ENCODE data around the gene PCDHB2. TPM values are rescaled to one million over a fixed set of nuclear protein-coding genes. Genes with fewer than 3 reads are reported as not detected.
A peak's percentile ranks its signal among the peaks of the same experiment; 100 is the strongest.
"Not testable (repeated sequence)": the region's sequence is repeated elsewhere in the genome, so short reads cannot be mapped to it uniquely, and the experiment has no call there.

PCDHB2 gene
- total and polyA plus RNA-seq, 4 experiments from 2014 or later = 0.08 to 1.3 (median 0.28) TPM; not detected in 1

DNA sequence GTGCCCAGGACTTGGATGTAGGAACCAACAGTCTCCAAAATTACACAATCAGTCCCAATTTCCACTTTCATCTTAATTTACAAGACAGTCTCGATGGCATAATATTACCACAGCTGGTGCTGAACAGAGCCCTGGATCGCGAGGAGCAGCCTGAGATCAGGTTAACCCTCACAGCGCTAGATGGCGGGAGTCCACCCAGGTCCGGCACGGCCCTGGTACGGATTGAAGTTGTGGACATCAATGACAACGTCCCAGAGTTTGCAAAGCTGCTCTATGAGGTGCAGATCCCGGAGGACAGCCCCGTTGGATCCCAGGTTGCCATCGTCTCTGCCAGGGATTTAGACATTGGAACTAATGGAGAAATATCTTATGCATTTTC is 837 bp downstream of the PCDHB2 start:
- CTCF ChIA-PET (ENCODE audit: partially characterized antibody) = no interaction called here
- H3K27ac Mint-ChIP-seq = no peak overlapping the region

DNA sequence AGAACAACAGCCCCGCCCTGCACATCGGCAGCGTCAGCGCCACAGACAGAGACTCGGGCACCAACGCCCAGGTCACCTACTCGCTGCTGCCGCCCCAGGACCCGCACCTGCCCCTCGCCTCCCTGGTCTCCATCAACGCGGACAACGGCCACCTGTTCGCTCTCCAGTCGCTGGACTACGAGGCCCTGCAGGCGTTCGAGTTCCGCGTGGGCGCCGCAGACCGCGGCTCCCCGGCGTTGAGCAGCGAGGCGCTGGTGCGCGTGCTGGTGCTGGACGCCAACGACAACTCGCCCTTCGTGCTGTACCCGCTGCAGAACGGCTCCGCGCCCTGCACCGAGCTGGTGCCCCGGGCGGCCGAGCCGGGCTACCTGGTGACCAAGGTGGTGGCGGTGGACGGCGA is 1.8 kb downstream of the PCDHB2 start:
- CTCF ChIA-PET (ENCODE audit: partially characterized antibody); H3K4me3 Mint-ChIP-seq; intact Hi-C loops (cut with micrococcal nuclease); H3K27ac ChIP-seq (ENCODE audit: low read depth, low read length); POLR2A ChIA-PET (ENCODE audit: partially characterized antibody); H3K27ac Mint-ChIP-seq; H3K36me3 ChIP-seq (ENCODE audit: insufficient read depth, low read length); H3K27me3 ChIP-seq (ENCODE audit: insufficient read depth, low read length); H3K9me3 ChIP-seq (ENCODE audit: control insufficient read depth in 1 of 2, low read length in 2 of 2); H3K4me1 Mint-ChIP-seq; H3K36me3 Mint-ChIP-seq; H3K4me3 ChIP-seq (ENCODE audit: low read length in 2 of 2); DNase-seq; H3K4me1 ChIP-seq (ENCODE audit: insufficient read depth, low read length): not testable (repeated sequence)
- peaks cover 0 to 62% (median 49%) of the 10 kb centered on the region in 8 donors for H3K9me3 Mint-ChIP-seq
- peaks cover 10 to 26% of the 10 kb centered on the region in 2 donors for H3K27me3 Mint-ChIP-seq

More for the DNA sequence above, 837 bp downstream of the PCDHB2 start:
- peaks cover 0 to 7% (median 3%) of the 10 kb centered on the region in 4 donors for H3K4me1 Mint-ChIP-seq
- H3K9me3 Mint-ChIP-seq = peaks cover 0 to 53% (median 43%) of the 10 kb centered on the region in 8 donors
- Histone ChIP-seq H3K4me3 (ENCODE audit: low read length in 2 of 2) (no peak overlapping the region), H3K36me3 (ENCODE audit: insufficient read depth, low read length) (no peaks in the 10 kb centered on the region), H3K4me1 (ENCODE audit: insufficient read depth, low read length) (no peaks in the 10 kb centered on the region), H3K27ac (ENCODE audit: low read depth, low read length) (no peak overlapping the region), H3K9me3 (ENCODE audit: control insufficient read depth in 1 of 2, low read length in 2 of 2) (no peaks in the 10 kb centered on the region), H3K27me3 (ENCODE audit: insufficient read depth, low read length) (no peaks in the 10 kb centered on the region)
- H3K4me3 Mint-ChIP-seq = no peak overlapping the region
- POLR2A ChIA-PET (ENCODE audit: partially characterized antibody) = no interaction called here
- H3K36me3 Mint-ChIP-seq = no peaks in the 10 kb centered on the region
- intact Hi-C loops (cut with micrococcal nuclease) = no loop called here
- peaks cover 11 to 24% of the 10 kb centered on the region in 2 donors for H3K27me3 Mint-ChIP-seq
- DNase-seq = no peak

DNA sequence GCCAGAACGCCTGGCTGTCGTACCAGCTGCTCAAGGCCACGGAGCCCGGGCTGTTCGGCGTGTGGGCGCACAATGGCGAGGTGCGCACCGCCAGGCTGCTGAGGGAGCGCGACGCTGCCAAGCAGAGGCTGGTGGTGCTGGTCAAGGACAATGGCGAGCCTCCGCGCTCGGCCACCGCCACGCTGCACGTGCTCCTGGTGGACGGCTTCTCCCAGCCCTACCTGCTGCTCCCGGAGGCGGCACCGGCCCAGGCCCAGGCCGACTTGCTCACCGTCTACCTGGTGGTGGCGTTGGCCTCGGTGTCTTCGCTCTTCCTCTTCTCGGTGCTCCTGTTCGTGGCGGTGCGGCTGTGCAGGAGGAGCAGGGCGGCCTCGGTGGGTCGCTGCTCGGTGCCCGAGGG is 2.2 kb downstream of the PCDHB2 start:
- H3K27ac ChIP-seq (ENCODE audit: low read depth, low read length); H3K27me3 ChIP-seq (ENCODE audit: insufficient read depth, low read length); H3K27ac Mint-ChIP-seq; POLR2A ChIA-PET (ENCODE audit: partially characterized antibody); intact Hi-C loops (cut with micrococcal nuclease); H3K4me1 Mint-ChIP-seq; DNase-seq; H3K4me3 Mint-ChIP-seq; H3K36me3 ChIP-seq (ENCODE audit: insufficient read depth, low read length); H3K9me3 ChIP-seq (ENCODE audit: control insufficient read depth in 1 of 2, low read length in 2 of 2); CTCF ChIA-PET (ENCODE audit: partially characterized antibody); H3K4me3 ChIP-seq (ENCODE audit: low read length in 2 of 2); H3K4me1 ChIP-seq (ENCODE audit: insufficient read depth, low read length); H3K36me3 Mint-ChIP-seq: not testable (repeated sequence)
- Mint-ChIP-seq H3K27me3 (peaks cover 10 to 26% of the 10 kb centered on the region in 2 donors), H3K9me3 (peaks cover 0 to 66% (median 53%) of the 10 kb centered on the region in 8 donors)

DNA sequence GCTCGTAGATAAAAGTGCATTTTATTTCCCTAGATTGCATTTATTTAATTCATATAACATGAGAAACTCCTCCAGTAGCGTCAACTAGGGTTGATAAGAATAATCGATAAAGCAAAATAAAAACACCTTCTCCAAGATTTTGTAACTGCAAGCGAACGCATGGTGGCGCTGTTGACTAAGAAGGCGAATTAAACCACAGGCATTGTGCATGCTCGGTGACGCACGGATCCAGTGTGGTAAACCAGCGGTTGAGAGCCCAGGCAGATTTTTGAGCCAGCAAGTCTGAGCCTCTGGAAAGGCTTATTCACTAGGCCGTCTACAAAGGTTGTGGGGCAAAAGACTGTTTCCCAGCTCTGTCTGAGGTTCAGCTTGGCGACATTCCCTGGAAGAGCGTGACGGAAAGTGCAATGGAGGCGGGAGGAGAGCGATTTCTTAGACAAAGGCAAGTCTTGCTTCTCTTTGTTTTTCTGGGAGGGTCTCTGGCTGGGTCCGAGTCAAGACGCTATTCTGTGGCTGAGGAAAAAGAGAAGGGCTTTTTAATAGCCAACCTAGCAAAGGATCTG is 5.9 kb downstream of the PCDHB2 start, which contains the start of gene PCDHB3:
Gene PCDHB3 (plus strand): TSS at position 231 of the 563 bp plus-strand sequence. CDS start 177 bp downstream, at position 408.
- ChIA-PET POLR2A (ENCODE audit: partially characterized antibody) (no interaction called here), CTCF (ENCODE audit: partially characterized antibody) (no interaction called here)
- Histone ChIP-seq H3K27me3 (ENCODE audit: insufficient read depth, low read length) (no peaks in the 10 kb centered on the region), H3K36me3 (ENCODE audit: insufficient read depth, low read length) (no peaks in the 10 kb centered on the region), H3K27ac (ENCODE audit: low read depth, low read length) (no peak within 1 kb of the TSS), H3K4me1 (ENCODE audit: insufficient read depth, low read length) (no peaks in the 10 kb centered on the region), H3K4me3 (ENCODE audit: low read length in 2 of 2) (no peak within 1 kb of the TSS), H3K9me3 (ENCODE audit: control insufficient read depth in 1 of 2, low read length in 2 of 2) (no peaks in the 10 kb centered on the region)
- Mint-ChIP-seq H3K27ac (peak within 1 kb of the TSS in 1 of 7 donors; percentile 6), H3K9me3 (peaks cover 0 to 46% (median 37%) of the 10 kb centered on the region in 8 donors), H3K27me3 (peaks cover 4 to 15% of the 10 kb centered on the region in 2 donors), H3K4me3 (peak within 1 kb of the TSS in 1 of 8 donors; percentile 26), H3K4me1 (peaks cover 0 to 2% (median 0%) of the 10 kb centered on the region in 4 donors), H3K36me3 (no peaks in the 10 kb centered on the region)
- DNase-seq = peak in 3 of 5 donors; percentile 6 to 40 (median 9)
- intact Hi-C loops (cut with micrococcal nuclease) = no loop called here

DNA sequence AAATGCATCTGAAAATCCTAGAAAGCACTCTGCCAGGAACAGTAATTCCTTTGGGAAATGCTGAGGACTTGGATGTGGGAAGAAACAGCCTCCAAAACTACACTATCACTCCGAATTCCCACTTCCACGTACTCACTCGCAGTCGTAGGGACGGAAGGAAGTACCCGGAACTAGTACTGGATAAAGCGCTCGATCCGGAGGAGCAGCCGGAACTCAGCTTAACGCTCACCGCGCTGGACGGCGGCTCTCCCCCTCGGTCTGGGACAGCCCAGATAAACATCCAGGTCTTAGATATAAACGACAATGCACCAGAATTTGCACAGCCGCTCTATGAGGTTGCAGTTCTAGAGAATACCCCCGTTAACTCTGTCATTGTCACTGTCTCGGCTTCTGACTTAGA is 6.6 kb downstream of the PCDHB2 start:
- no peak overlapping the region for H3K27ac ChIP-seq (ENCODE audit: low read depth, low read length)
- H3K27me3 ChIP-seq (ENCODE audit: insufficient read depth, low read length) = no peaks in the 10 kb centered on the region
- H3K9me3 ChIP-seq (ENCODE audit: control insufficient read depth in 1 of 2, low read length in 2 of 2) = no peaks in the 10 kb centered on the region
- Mint-ChIP-seq H3K4me3 (no peak overlapping the region), H3K27me3 (peaks cover 4 to 15% of the 10 kb centered on the region in 2 donors), H3K9me3 (peaks cover 0 to 39% (median 31%) of the 10 kb centered on the region in 8 donors), H3K4me1 (peaks cover 0 to 2% (median 0%) of the 10 kb centered on the region in 4 donors), H3K36me3 (no peaks in the 10 kb centered on the region), H3K27ac (no peak overlapping the region)
- no peak for DNase-seq
- H3K4me3 ChIP-seq (ENCODE audit: low read length in 2 of 2) = no peak overlapping the region
- ChIA-PET CTCF (ENCODE audit: partially characterized antibody) (no interaction called here), POLR2A (ENCODE audit: partially characterized antibody) (no interaction called here)
- H3K36me3 ChIP-seq (ENCODE audit: insufficient read depth, low read length) = no peaks in the 10 kb centered on the region
- intact Hi-C loops (cut with micrococcal nuclease) = no loop called here
- H3K4me1 ChIP-seq (ENCODE audit: insufficient read depth, low read length) = no peaks in the 10 kb centered on the region

DNA sequence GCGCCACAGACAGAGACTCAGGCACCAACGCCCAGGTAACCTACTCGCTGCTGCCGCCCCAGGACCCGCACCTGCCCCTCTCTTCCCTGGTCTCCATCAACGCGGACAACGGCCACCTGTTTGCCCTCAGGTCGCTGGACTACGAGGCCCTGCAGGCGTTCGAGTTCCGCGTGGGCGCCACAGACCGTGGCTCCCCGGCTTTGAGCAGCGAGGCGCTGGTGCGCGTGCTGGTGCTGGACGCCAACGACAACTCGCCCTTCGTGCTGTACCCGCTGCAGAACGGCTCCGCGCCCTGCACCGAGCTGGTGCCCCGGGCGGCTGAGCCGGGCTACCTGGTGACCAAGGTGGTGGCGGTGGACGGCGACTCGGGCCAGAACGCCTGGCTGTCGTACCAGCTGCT is 7.7 kb downstream of the PCDHB2 start:
- H3K4me3 ChIP-seq (ENCODE audit: low read length in 2 of 2); DNase-seq; H3K27me3 ChIP-seq (ENCODE audit: insufficient read depth, low read length); intact Hi-C loops (cut with micrococcal nuclease); H3K4me1 Mint-ChIP-seq; H3K9me3 ChIP-seq (ENCODE audit: control insufficient read depth in 1 of 2, low read length in 2 of 2); H3K36me3 ChIP-seq (ENCODE audit: insufficient read depth, low read length); CTCF ChIA-PET (ENCODE audit: partially characterized antibody); H3K36me3 Mint-ChIP-seq; H3K27ac Mint-ChIP-seq; H3K4me1 ChIP-seq (ENCODE audit: insufficient read depth, low read length); H3K4me3 Mint-ChIP-seq; POLR2A ChIA-PET (ENCODE audit: partially characterized antibody); H3K27ac ChIP-seq (ENCODE audit: low read depth, low read length): not testable (repeated sequence)
- H3K9me3 Mint-ChIP-seq = peaks cover 0 to 38% (median 30%) of the 10 kb centered on the region in 8 donors
- H3K27me3 Mint-ChIP-seq = peaks cover 4 to 15% of the 10 kb centered on the region in 2 donors

DNA sequence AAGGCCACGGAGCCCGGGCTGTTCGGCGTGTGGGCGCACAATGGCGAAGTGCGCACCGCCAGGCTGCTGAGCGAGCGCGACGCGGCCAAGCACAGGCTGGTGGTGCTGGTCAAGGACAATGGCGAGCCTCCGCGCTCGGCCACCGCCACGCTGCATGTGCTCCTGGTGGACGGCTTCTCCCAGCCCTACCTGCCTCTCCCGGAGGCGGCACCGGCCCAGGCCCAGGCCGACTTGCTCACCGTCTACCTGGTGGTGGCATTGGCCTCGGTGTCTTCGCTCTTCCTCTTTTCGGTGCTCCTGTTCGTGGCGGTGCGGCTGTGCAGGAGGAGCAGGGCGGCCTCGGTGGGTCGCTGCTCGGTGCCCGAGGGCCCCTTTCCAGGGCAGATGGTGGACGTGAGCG is 8.1 kb downstream of the PCDHB2 start:
- H3K4me3 Mint-ChIP-seq; H3K4me1 ChIP-seq (ENCODE audit: insufficient read depth, low read length); H3K4me3 ChIP-seq (ENCODE audit: low read length in 2 of 2); H3K9me3 ChIP-seq (ENCODE audit: control insufficient read depth in 1 of 2, low read length in 2 of 2); POLR2A ChIA-PET (ENCODE audit: partially characterized antibody); H3K36me3 Mint-ChIP-seq; DNase-seq; CTCF ChIA-PET (ENCODE audit: partially characterized antibody); intact Hi-C loops (cut with micrococcal nuclease); H3K27ac Mint-ChIP-seq; H3K36me3 ChIP-seq (ENCODE audit: insufficient read depth, low read length); H3K27ac ChIP-seq (ENCODE audit: low read depth, low read length); H3K27me3 ChIP-seq (ENCODE audit: insufficient read depth, low read length); H3K4me1 Mint-ChIP-seq: not testable (repeated sequence)
- Mint-ChIP-seq H3K27me3 (peaks cover 5 to 15% of the 10 kb centered on the region in 2 donors), H3K9me3 (peaks cover 0 to 34% (median 28%) of the 10 kb centered on the region in 8 donors)
